ENCODE results near the gene DNAJC7.

DNA sequence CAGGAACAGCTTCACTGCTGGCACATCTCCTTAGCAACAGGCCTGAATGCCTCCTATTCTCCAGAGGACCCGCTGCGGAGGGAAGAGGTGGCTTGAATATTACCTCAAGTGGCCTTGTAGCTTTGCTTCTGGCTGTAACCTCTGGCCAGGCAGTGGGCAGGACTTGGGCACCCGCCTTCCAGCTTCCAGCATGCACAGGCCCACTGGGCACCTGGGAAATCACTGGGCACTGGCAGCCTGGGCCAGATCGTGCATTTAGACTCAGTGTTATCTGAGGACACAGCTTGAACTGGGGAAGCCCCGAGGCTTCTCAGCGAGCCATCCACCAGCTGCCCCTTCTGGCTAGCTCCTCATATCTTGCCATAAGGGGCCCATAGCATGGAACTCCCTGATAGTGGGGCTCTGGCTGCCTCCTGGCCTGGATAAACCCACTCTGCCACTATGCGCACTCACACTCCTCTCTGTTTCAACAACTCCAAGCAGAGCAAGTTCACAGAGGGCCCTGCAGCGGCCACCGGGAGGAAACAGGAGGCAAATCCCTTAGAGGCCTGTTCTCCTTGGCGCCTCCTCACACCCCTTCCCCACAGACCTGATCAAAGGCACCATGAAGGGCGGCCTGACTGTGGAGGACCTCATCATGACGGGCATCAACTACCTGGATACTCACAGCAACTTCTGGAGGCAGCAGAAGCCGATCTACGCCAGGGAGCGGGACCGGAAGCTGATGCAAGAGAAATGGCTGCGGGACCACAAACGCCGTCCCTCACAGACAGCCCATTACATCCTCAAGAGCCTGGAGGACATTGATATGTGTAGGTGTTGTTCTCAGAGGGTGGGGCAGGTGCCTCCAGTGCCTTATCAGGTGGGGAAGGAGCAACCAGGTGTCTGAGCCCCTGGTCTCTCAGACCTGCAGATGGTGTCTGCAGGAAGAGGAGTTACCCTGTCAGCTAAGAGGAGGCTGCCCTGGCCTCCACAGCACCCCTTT, 79.0 kb downstream of the DNAJC7 start:
- TF ChIP-seq, protein P1, sequence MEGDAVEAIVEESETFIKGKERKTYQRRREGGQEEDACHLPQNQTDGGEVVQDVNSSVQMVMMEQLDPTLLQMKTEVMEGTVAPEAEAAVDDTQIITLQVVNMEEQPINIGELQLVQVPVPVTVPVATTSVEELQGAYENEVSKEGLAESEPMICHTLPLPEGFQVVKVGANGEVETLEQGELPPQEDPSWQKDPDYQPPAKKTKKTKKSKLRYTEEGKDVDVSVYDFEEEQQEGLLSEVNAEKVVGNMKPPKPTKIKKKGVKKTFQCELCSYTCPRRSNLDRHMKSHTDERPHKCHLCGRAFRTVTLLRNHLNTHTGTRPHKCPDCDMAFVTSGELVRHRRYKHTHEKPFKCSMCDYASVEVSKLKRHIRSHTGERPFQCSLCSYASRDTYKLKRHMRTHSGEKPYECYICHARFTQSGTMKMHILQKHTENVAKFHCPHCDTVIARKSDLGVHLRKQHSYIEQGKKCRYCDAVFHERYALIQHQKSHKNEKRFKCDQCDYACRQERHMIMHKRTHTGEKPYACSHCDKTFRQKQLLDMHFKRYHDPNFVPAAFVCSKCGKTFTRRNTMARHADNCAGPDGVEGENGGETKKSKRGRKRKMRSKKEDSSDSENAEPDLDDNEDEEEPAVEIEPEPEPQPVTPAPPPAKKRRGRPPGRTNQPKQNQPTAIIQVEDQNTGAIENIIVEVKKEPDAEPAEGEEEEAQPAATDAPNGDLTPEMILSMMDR (conservative IDR thresholded peaks at IDR 0.05; ENCODE audit: low read depth, low read length) = no peak
- TF ChIP-seq EZH2 (IDR thresholded peaks at IDR 0.05; ENCODE audit: borderline replicate concordance, low read depth, low read length, poor library complexity, severe bottlenecking) = no peak

Data from A673 (cell line).